Activated naive CD4-positive, alpha-beta T cell treated with anti-CD3 and anti-CD28 coated beads, Interleukin-2, amount 10 ng/mL, durations not matched to agents 7 days and 5 days (primary cell): ENCODE results near the gene PCSK4.

Experiments used
- CTCF ChIA-PET: fragments of 350-600 bp; sonication (Branson Sonifier 250); formaldehyde crosslinking; loops from one replicate; lab custom pipeline; 2021; ENCODE audit warnings: antibody characterized with exemption; lab: Charles Lee
- DNase-seq: peaks from one replicate; pipeline ENCODE4 v3.0.0-alpha.2; 2020
- H3K27ac Mint-ChIP-seq: one replicate; pipeline ENCODE4 v1.8.0; 2021; ENCODE audit warnings: mild to moderate bottlenecking, moderate library complexity, mixed read lengths
- H3K27me3 Mint-ChIP-seq: one replicate; pipeline ENCODE4 v1.8.0; 2021; ENCODE audit warnings: mild to moderate bottlenecking, mixed read lengths
- H3K36me3 Mint-ChIP-seq: one replicate; pipeline ENCODE4 v1.8.0; 2021; ENCODE audit warnings: mixed read lengths
- H3K4me1 Mint-ChIP-seq: one replicate; pipeline ENCODE4 v1.8.0; 2021; ENCODE audit warnings: mixed read lengths
- H3K4me3 Mint-ChIP-seq: one replicate; pipeline ENCODE4 v1.8.0; 2021; ENCODE audit warnings: mild to moderate bottlenecking, moderate library complexity, mixed read lengths
- H3K9me3 Mint-ChIP-seq: one replicate; pipeline ENCODE4 v1.8.0; 2021; ENCODE audit warnings: mixed read lengths

Gene PCSK4

GRCh38 chr19:1435378-1435989 is 54.7 kb downstream of the PCSK4 start:
- Mint-ChIP-seq H3K9me3 (no peaks in the 10 kb centered on the region), H3K4me3 (no peak overlapping the region)
- no peak for DNase-seq

GRCh38 chr19:1434577-1435060 is 55.5 kb downstream of the PCSK4 start:
- DNase-seq, result no peak
- H3K27me3 Mint-ChIP-seq, result peaks cover 5% of the 10 kb centered on the region
- H3K9me3 Mint-ChIP-seq, result no peaks in the 10 kb centered on the region
- no peak overlapping the region for H3K4me3 Mint-ChIP-seq
- CTCF ChIA-PET, result no interaction called here
- H3K27ac Mint-ChIP-seq, result no peak overlapping the region
- peaks cover 9% of the 10 kb centered on the region for H3K4me1 Mint-ChIP-seq
- peaks cover 24% of the 10 kb centered on the region for H3K36me3 Mint-ChIP-seq

More at GRCh38 chr19:1435378-1435989, 54.7 kb downstream of the PCSK4 start:
- Mint-ChIP-seq H3K36me3 (peaks cover 28% of the 10 kb centered on the region), H3K27ac (peak overlapping the region; percentile 69), H3K27me3 (peaks cover 5% of the 10 kb centered on the region), H3K4me1 (peaks cover 17% of the 10 kb centered on the region)
- CTCF ChIA-PET, result interaction anchor here (0.6 kb wide), 1 partner anchor 59 kb away, joined by 3 read pairs; no protein-coding TSS in a partner anchor

GRCh38 chr19:1434040-1434366 is 56.1 kb downstream of the PCSK4 start:
- DNase-seq, result no peak
- CTCF ChIA-PET, result no interaction called here
- H3K4me3 Mint-ChIP-seq, result no peak overlapping the region
- H3K27ac Mint-ChIP-seq, result no peak overlapping the region
- no peaks in the 10 kb centered on the region for H3K9me3 Mint-ChIP-seq
- peaks cover 5% of the 10 kb centered on the region for H3K27me3 Mint-ChIP-seq
- H3K36me3 Mint-ChIP-seq, result peaks cover 20% of the 10 kb centered on the region
- peaks cover 7% of the 10 kb centered on the region for H3K4me1 Mint-ChIP-seq

GRCh38 chr19:1433119-1434039 is 56.8 kb downstream of the PCSK4 start:
- H3K27ac Mint-ChIP-seq, result no peak overlapping the region
- H3K4me3 Mint-ChIP-seq, result no peak overlapping the region
- peaks cover 7% of the 10 kb centered on the region for H3K4me1 Mint-ChIP-seq
- CTCF ChIA-PET, result no interaction called here
- peaks cover 20% of the 10 kb centered on the region for H3K36me3 Mint-ChIP-seq
- H3K27me3 Mint-ChIP-seq, result peaks cover 4% of the 10 kb centered on the region
- DNase-seq, result no peak
- H3K9me3 Mint-ChIP-seq, result no peaks in the 10 kb centered on the region

GRCh38 chr19:1432507-1432887 is 57.7 kb downstream of the PCSK4 start:
- H3K36me3 Mint-ChIP-seq, result peaks cover 17% of the 10 kb centered on the region
- no peaks in the 10 kb centered on the region for H3K27me3 Mint-ChIP-seq
- CTCF ChIA-PET, result no interaction called here
- H3K4me1 Mint-ChIP-seq, result no peaks in the 10 kb centered on the region
- no peak overlapping the region for H3K4me3 Mint-ChIP-seq
- DNase-seq, result no peak
- H3K9me3 Mint-ChIP-seq, result no peaks in the 10 kb centered on the region
- H3K27ac Mint-ChIP-seq, result no peak overlapping the region

- Mint-ChIP-seq H3K4me3 (no peak overlapping the region), H3K27me3 (no peaks in the 10 kb centered on the region), H3K27ac (no peak overlapping the region), H3K4me1 (no peaks in the 10 kb centered on the region), H3K36me3 (peaks cover 17% of the 10 kb centered on the region), H3K9me3 (no peaks in the 10 kb centered on the region)
- DNase-seq, result no peak
- CTCF ChIA-PET, result no interaction called here
Measured at GRCh38 chr19:1431759-1432506, 58.2 kb downstream of the PCSK4 start.
